H1 (cell line): ENCODE results near the gene HNRNPA1. TPM values are rescaled to one million over a fixed set of nuclear protein-coding genes. Genes with fewer than 3 reads are reported as not detected.

Experiments used
- CTCF ChIA-PET: fragments of 300-600 bp; sonication (Branson Sonifier 250); formaldehyde crosslinking; loops from one replicate; lab custom pipeline; 2021; ENCODE audit not compliant: partially characterized antibody; lab: Charles Lee
- POLR2A ChIA-PET: fragments of 300-600 bp; sonication (Branson Sonifier 250); formaldehyde crosslinking; loops from one replicate; lab custom pipeline; 2021; ENCODE audit warnings: inconsistent platforms; ENCODE audit not compliant: partially characterized antibody; lab: Charles Lee
- DNase-seq, 2 experiments: peaks; one replicate each; pipeline versions ENCODE4 v3.0.0 to v3.0.0-alpha.2; 2010 to 2022; ENCODE audit warnings: low spot score in 2 of 2, low read depth in 1 of 2, mixed read lengths in 1 of 2
- FAIRE-seq: peaks from 2 replicates; lab custom pipeline; 2011; peaks lifted over from hg19 to GRCh38; lab: Jason Lieb, UNC
- H2AFZ ChIP-seq: 2 replicates; pipeline ENCODE4 v1.8.1; 2012; ENCODE audit warnings: low read length, inconsistent platforms
- H2AK5ac ChIP-seq: 2 replicates; pipeline ENCODE4 v1.6.1; 2013; ENCODE audit warnings: low read depth, low read length
- H2BK120ac ChIP-seq: replicated peaks from 2 replicates; pipeline ENCODE3; 2013; ENCODE audit warnings: low read depth, low read length, inconsistent platforms
- H2BK12ac ChIP-seq: 2 replicates; pipeline ENCODE4 v1.6.1; 2013; ENCODE audit warnings: low read depth, low read length
- H2BK15ac ChIP-seq: 2 replicates; pipeline ENCODE4 v1.6.1; 2013; ENCODE audit warnings: low read length
- H2BK20ac ChIP-seq: 2 replicates; pipeline ENCODE4 v1.6.1; 2013; ENCODE audit warnings: low read length
- H2BK5ac ChIP-seq: 2 replicates; pipeline ENCODE4 v1.6.1; 2013; ENCODE audit warnings: low read depth, low read length
- H3K14ac ChIP-seq: 2 replicates; pipeline ENCODE4 v1.6.1; 2013; ENCODE audit warnings: inconsistent platforms; ENCODE audit not compliant: insufficient read length
- H3K18ac ChIP-seq: 2 replicates; pipeline ENCODE4 v1.6.1; 2013; ENCODE audit warnings: low read length; ENCODE audit errors: extremely low read depth
- H3K23ac ChIP-seq: 2 replicates; pipeline ENCODE4 v1.6.1; 2013; ENCODE audit warnings: inconsistent platforms; ENCODE audit not compliant: insufficient read length
- H3K23me2 ChIP-seq: 2 replicates; pipeline ENCODE4 v1.6.1; 2013; ENCODE audit warnings: low read depth, low read length
- H3K27ac ChIP-seq: 2 replicates; pipeline ENCODE4 v1.6.1; 2011; ENCODE audit warnings: low read depth, low read length, inconsistent platforms
- H3K27me3 ChIP-seq, 4 experiments: replicated peaks in 1 of 4; 1 replicate in 1 of 4; 2 replicates in 3 of 4; pipeline versions ENCODE4 v1.6.1 to v1.8.1; 2011 to 2013; ENCODE audit warnings: low read length in 3 of 4, mild to moderate bottlenecking in 3 of 4, inconsistent platforms in 2 of 4, mixed read lengths in 2 of 4, moderate library complexity in 1 of 4; ENCODE audit not compliant: control insufficient read depth in 3 of 4, insufficient read depth in 3 of 4; ENCODE audit errors: extremely low read depth in 1 of 4
- H3K36me3 ChIP-seq, 4 experiments: 2 replicates each; pipeline versions ENCODE4 v1.6.1 to v1.8.1; 2011 to 2013; ENCODE audit warnings: mild to moderate bottlenecking in 4 of 4, low read length in 3 of 4, moderate library complexity in 2 of 4, control low read depth in 1 of 4, inconsistent platforms in 1 of 4; ENCODE audit not compliant: insufficient read depth in 4 of 4, control insufficient read depth in 2 of 4
- H3K4ac ChIP-seq: replicated peaks from 2 replicates; pipeline ENCODE3; 2013; ENCODE audit warnings: low read length, low read depth, mixed read lengths, inconsistent platforms; ENCODE audit not compliant: insufficient read length
- H3K4me1 ChIP-seq, 4 experiments: replicated peaks in 1 of 4; 1 replicate in 1 of 4; 2 replicates in 3 of 4; pipeline versions ENCODE4 v1.6.1 to v1.8.1; 2011 to 2013; ENCODE audit warnings: low read length in 3 of 4, inconsistent platforms in 2 of 4, mixed read lengths in 1 of 4; ENCODE audit not compliant: insufficient read depth in 4 of 4, control insufficient read depth in 3 of 4
- H3K4me2 ChIP-seq, 2 experiments: 2 replicates each; pipeline versions ENCODE4 v1.6.1 to v1.8.1; 2011 to 2013; ENCODE audit warnings: low read depth in 2 of 2, low read length in 2 of 2, control low read depth in 1 of 2, inconsistent platforms in 1 of 2, mild to moderate bottlenecking in 1 of 2; ENCODE audit not compliant: insufficient read depth in 1 of 2
- H3K4me3 ChIP-seq, 4 experiments: fragments of 200-600, 300-600 bp in 1 of 4; sonication (generic), shearing (Covaris generic), sonication (Bioruptor Twin) in 1 of 4; 2 replicates each; pipeline versions ENCODE4 v1.5.1 to v1.8.1; 2011 to 2016; ENCODE audit warnings: low read length in 4 of 4, low read depth in 3 of 4, control low read depth in 2 of 4, inconsistent platforms in 2 of 4, mild to moderate bottlenecking in 2 of 4, mixed read lengths in 1 of 4, moderate library complexity in 1 of 4; ENCODE audit not compliant: insufficient read depth in 2 of 4; ENCODE audit errors: extremely low read depth in 1 of 4
- H3K56ac ChIP-seq: replicated peaks from 2 replicates; pipeline ENCODE3; 2013; ENCODE audit warnings: low read depth, mild to moderate bottlenecking, mixed read lengths, low read length, inconsistent platforms; ENCODE audit not compliant: insufficient read length
- H3K79me1 ChIP-seq: 2 replicates; pipeline ENCODE4 v1.6.1; 2013; ENCODE audit warnings: low read depth, low read length, control low read depth
- H3K79me2 ChIP-seq, 2 experiments: 2 replicates each; pipeline versions ENCODE4 v1.6.1 to v1.8.1; 2012 to 2013; ENCODE audit warnings: low read length in 2 of 2, mild to moderate bottlenecking in 2 of 2, inconsistent platforms in 1 of 2; ENCODE audit not compliant: insufficient read depth in 2 of 2, control insufficient read depth in 1 of 2
- H3K9ac ChIP-seq, 4 experiments: replicated peaks in 1 of 4; 1 replicate in 1 of 4; 2 replicates in 3 of 4; pipeline versions ENCODE4 v1.6.1 to v1.8.1; 2011 to 2013; ENCODE audit warnings: low read depth in 3 of 4, low read length in 3 of 4, control low read depth in 2 of 4, mild to moderate bottlenecking in 2 of 4, moderate library complexity in 2 of 4, inconsistent platforms in 1 of 4; ENCODE audit errors: extremely low read depth in 1 of 4
- H3K9me3 ChIP-seq, 2 experiments: 2 replicates each; pipeline versions ENCODE4 v1.6.1 to v1.8.1; 2012 to 2013; ENCODE audit warnings: mild to moderate bottlenecking in 2 of 2, moderate library complexity in 2 of 2, control low read depth in 1 of 2, inconsistent platforms in 1 of 2, low read depth in 1 of 2, low read length in 1 of 2, mixed read lengths in 1 of 2; ENCODE audit not compliant: insufficient read depth in 2 of 2
- H4K20me1 ChIP-seq, 2 experiments: replicated peaks in 1 of 2; 2 replicates each; pipeline versions ENCODE3 to v1.8.1; 2011 to 2013; ENCODE audit warnings: inconsistent platforms in 2 of 2, low read length in 2 of 2, mild to moderate bottlenecking in 1 of 2; ENCODE audit not compliant: insufficient read depth in 2 of 2, control insufficient read depth in 1 of 2
- H4K5ac ChIP-seq: 2 replicates; pipeline ENCODE4 v1.6.1; 2013; ENCODE audit warnings: low read length, low read depth, mixed read lengths, inconsistent platforms; ENCODE audit not compliant: insufficient read length
- H4K8ac ChIP-seq: 2 replicates; pipeline ENCODE4 v1.8.0; 2013; ENCODE audit warnings: mild to moderate bottlenecking, moderate library complexity, low read length, inconsistent platforms; ENCODE audit not compliant: insufficient read depth; ENCODE audit errors: extremely low read depth
- H4K91ac ChIP-seq: replicated peaks from 2 replicates; pipeline ENCODE3; 2013; ENCODE audit warnings: low read length, mixed read lengths, inconsistent platforms; ENCODE audit not compliant: insufficient read length
- BCL11A ChIP-seq, 2 experiments: IDR thresholded peaks; one replicate each; pipeline ENCODE4 v1.6.1; 2011; ENCODE audit warnings: low read depth in 2 of 2, low read length in 2 of 2, mild to moderate bottlenecking in 2 of 2
- CBX8 ChIP-seq: fragments of 300-800, 300-1000 bp; sonication (generic); IDR thresholded peaks from 2 replicates; pipeline ENCODE4 v1.7.1; 2016; ENCODE audit warnings: low read depth, low read length, borderline replicate concordance
- EGR1 ChIP-seq: IDR thresholded peaks from 2 replicates; pipeline ENCODE4 v1.6.1; 2011; ENCODE audit warnings: low read depth, low read length, borderline replicate concordance
- EZH2 ChIP-seq: fragments of 200-600 bp; sonication (generic); IDR thresholded peaks from 2 replicates; pipeline ENCODE4 v1.7.1; 2012; ENCODE audit warnings: low read depth, mild to moderate bottlenecking, moderate library complexity, low read length, inconsistent platforms; ENCODE audit not compliant: severe bottlenecking
- GABPA ChIP-seq: IDR thresholded peaks from 2 replicates; pipeline ENCODE4 v1.6.1; 2011; ENCODE audit warnings: mild to moderate bottlenecking, low read length, moderate library complexity, borderline replicate concordance; ENCODE audit not compliant: insufficient read depth
- GTF2F1 ChIP-seq: IDR thresholded peaks from 2 replicates; pipeline ENCODE4 v1.6.1; 2012; ENCODE audit warnings: low read depth, low read length, improper control_type of control experiment, borderline replicate concordance
- KDM5A ChIP-seq: fragments of 200-600 bp; IDR thresholded peaks from 2 replicates; pipeline ENCODE4 v1.7.1; 2012; ENCODE audit warnings: mild to moderate bottlenecking, low read length, inconsistent platforms, mixed read lengths
- RAD21 ChIP-seq, 2 experiments: IDR thresholded peaks in 1 of 2; conservative IDR thresholded peaks in 1 of 2; 2 replicates each; pipeline ENCODE4 v1.6.1; 2011; ENCODE audit warnings: low read depth in 2 of 2, low read length in 2 of 2, improper control_type of control experiment in 1 of 2, inconsistent platforms in 1 of 2, mild to moderate bottlenecking in 1 of 2, moderate library complexity in 1 of 2
- RBBP5 ChIP-seq: IDR thresholded peaks from 2 replicates; pipeline ENCODE4 v1.7.1; 2012; ENCODE audit warnings: low read depth, mild to moderate bottlenecking, inconsistent platforms, low read length, moderate library complexity, borderline replicate concordance
- RFX5 ChIP-seq: IDR thresholded peaks from 2 replicates; pipeline ENCODE4 v1.6.1; 2011; ENCODE audit warnings: low read depth, low read length, improper control_type of control experiment, borderline replicate concordance
- TCF12 ChIP-seq: IDR thresholded peaks from 2 replicates; pipeline ENCODE4 v1.6.1; 2011; ENCODE audit warnings: low read depth, mild to moderate bottlenecking, low read length
- WGBS, 2 experiments: shearing (Covaris generic) in 1 of 2; methylation state at CpG; one replicate each; pipeline versions ENCODE4 v1.1.6 to v1.1.7; 2013 to 2015; ENCODE audit warnings: low lambda C conversion rate in 2 of 2, mixed read lengths in 2 of 2, inconsistent platforms in 1 of 2, low coverage in 1 of 2, missing lambda C conversion rate in 1 of 2; ENCODE audit not compliant: insufficient replicate concordance in 2 of 2, insufficient coverage in 1 of 2, insufficient read length in 1 of 2; ENCODE audit errors: extremely low coverage in 1 of 2, missing lambda C conversion rate in 1 of 2; 5-methylcytosine and 5-hydroxymethylcytosine counted together
- polyA plus RNA-seq, 7 experiments: library from polyadenylated mRNA; depleted of rRNA in 3 of 7; stranded (reverse) in 5 of 7; unstranded in 2 of 7; fragments of >200 nt in 5 of 7; fragments of 200-250 nt in 2 of 7; gene quantifications; 1 replicate in 5 of 7; 2 replicates in 1 of 7; 4 replicates in 1 of 7; pipeline versions ENCODE4 v1.2.1 to v1.2.3, GENCODE V29; 2011 to 2013; ENCODE audit warnings: missing spikeins in 2 of 7, mixed read lengths in 2 of 7
- total RNA-seq: library from RNA; stranded (reverse); fragmentation: NEBNext Ultra II Directional; extraction: Animal tissue kit (Norgen Biotek cat#: 25700); gene quantifications from 2 replicates; pipeline ENCODE4 v1.2.1, GENCODE V29; 2021
- TF ChIP-seq, protein P1 (sequence below): IDR thresholded peaks from 2 replicates; pipeline ENCODE4 v1.6.1; 2012; ENCODE audit warnings: inconsistent platforms

HNRNPA1 gene
- total and polyA plus RNA-seq, 2 of the 8 experiments (the other 6 are each of a cell fraction or from before 2014, with no cell fraction given), result 835 to 2,738 TPM

DNA sequence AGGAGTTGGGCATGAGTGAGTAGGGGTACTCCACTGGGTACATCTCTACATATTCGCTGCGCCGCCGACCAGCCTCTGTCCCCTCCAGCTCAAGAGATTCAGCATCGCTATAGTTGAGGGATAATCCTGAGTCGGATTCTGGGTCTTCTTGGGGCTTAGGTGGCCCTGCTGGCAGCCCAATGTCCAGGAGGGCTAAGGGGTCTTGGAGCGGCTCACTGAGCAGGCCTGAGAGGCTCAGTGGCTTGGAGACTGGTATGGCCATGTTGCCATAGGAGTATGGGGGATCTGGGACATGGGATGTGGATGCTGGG is 12.4 kb downstream of the HNRNPA1 start:
- H4K5ac ChIP-seq, result no peak overlapping the region
- H3K27me3 ChIP-seq, result no peaks in the 10 kb centered on the region
- no peak overlapping the region for H2BK15ac ChIP-seq
- no peaks in the 10 kb centered on the region for H3K9me3 ChIP-seq
- H3K36me3 ChIP-seq, result peaks cover 0 to 11% (median 0%) of the 10 kb centered on the region in 4 experiments; a peak in 3 of 8 replicates
- ChIA-PET CTCF (interaction anchor here (1.0 to 14.9 kb wide), 27 partner anchors 7 to 106 kb away, joined by 3 to 618 read pairs (median 7); partner anchors contain the start of genes CBX5, COPZ1, HNRNPA1 and NFE2), POLR2A (interaction anchor here (0.8 to 15.0 kb wide), 17 partner anchors 8 to 87 kb away, joined by 3 to 1006 read pairs (median 5); partner anchors contain the start of genes CBX5, COPZ1 and HNRNPA1)
- H3K4me2 ChIP-seq, result no peak overlapping the region
- H3K4me3 ChIP-seq, result no peak overlapping the region
- no peak overlapping the region for H3K18ac ChIP-seq
- no peak overlapping the region for H3K14ac ChIP-seq
- H4K20me1 ChIP-seq, result peaks cover 0 to 2% of the 10 kb centered on the region in 2 experiments
- no peak for DNase-seq
- no peak overlapping the region for H2BK120ac ChIP-seq
- no peak overlapping the region for H3K4ac ChIP-seq
- no peak overlapping the region for H3K23ac ChIP-seq
- no peaks in the 10 kb centered on the region for H3K79me1 ChIP-seq
- H4K8ac ChIP-seq, result no peak overlapping the region
- no peak overlapping the region for H2AFZ ChIP-seq
- 92% methylated on average over 7 of the region's 7 CpGs; no CpG with 5 or more reads in 1 of the 2 experiments for WGBS, 2 experiments
- no peaks in the 10 kb centered on the region for H3K4me1 ChIP-seq
- TF ChIP-seq RBBP5 (no peak), TCF12 (no peak), EGR1 (no peak), BCL11A (IDR thresholded peaks at IDR 0.05; ENCODE audit: low read depth in 2 of 2, low read length in 2 of 2) (no peak), RAD21 (IDR thresholded peaks at IDR 0.05 in 1 of 2, conservative IDR thresholded peaks at IDR 0.05 in 1 of 2; ENCODE audit: low read depth in 2 of 2, low read length in 2 of 2) (no peak), GABPA (no peak), KDM5A (no peak), EZH2 (no peak), GTF2F1 (no peak), CBX8 (no peak), RFX5 (no peak)
- TF ChIP-seq, protein P1, sequence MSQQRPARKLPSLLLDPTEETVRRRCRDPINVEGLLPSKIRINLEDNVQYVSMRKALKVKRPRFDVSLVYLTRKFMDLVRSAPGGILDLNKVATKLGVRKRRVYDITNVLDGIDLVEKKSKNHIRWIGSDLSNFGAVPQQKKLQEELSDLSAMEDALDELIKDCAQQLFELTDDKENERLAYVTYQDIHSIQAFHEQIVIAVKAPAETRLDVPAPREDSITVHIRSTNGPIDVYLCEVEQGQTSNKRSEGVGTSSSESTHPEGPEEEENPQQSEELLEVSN, result no peak
- H2BK5ac ChIP-seq, result no peak overlapping the region
- no peak overlapping the region for H2BK20ac ChIP-seq
- H3K56ac ChIP-seq, result no peak overlapping the region
- no peak overlapping the region for H3K27ac ChIP-seq
- no peaks in the 10 kb centered on the region for H3K79me2 ChIP-seq
- no peak overlapping the region for H3K9ac ChIP-seq
- no peak overlapping the region for H4K91ac ChIP-seq
- H2AK5ac ChIP-seq, result no peak overlapping the region
- H2BK12ac ChIP-seq, result no peak overlapping the region
- FAIRE-seq, result no peak
- H3K23me2 ChIP-seq, result no peaks in the 10 kb centered on the region
